PC-3 (cell line): ENCODE measurements around the gene GNPDA1. TPM values are rescaled to one million over a fixed set of nuclear protein-coding genes. Genes with fewer than 3 reads are reported as not detected.

ENCODE experiments used
- ATAC-seq: fragments of 200-7000 bp; cut with Tn5 transposase; 2 replicates; pipeline ENCODE4 v1.9.1; 2020; ENCODE audit warnings: mild to moderate bottlenecking, moderate library complexity
- BruUV-seq: library from RNA; stranded (reverse); fragments of 400-500 nt; replicated peaks from 2 replicates; lab custom pipeline; 2021; lab: Mats Ljungman, UMichigan
- CTCF ChIA-PET: fragments of 300-600 bp; sonication (Branson Sonifier 250); formaldehyde crosslinking; loops from one replicate; lab custom pipeline; 2022; ENCODE audit warnings: antibody characterized with exemption; lab: Charles Lee
- POLR2A ChIA-PET: fragments of 300-600 bp; sonication (Branson Sonifier 250); formaldehyde crosslinking; loops from one replicate; lab custom pipeline; 2022; ENCODE audit warnings: antibody characterized with exemption; ENCODE audit not compliant: unreplicated experiment; lab: Charles Lee
- DNase-seq: peaks from one replicate; pipeline ENCODE4 v3.0.0-alpha.2; 2015
- H2AFZ ChIP-seq: fragments of 300-600 bp; sonication (generic); 2 replicates; pipeline ENCODE4 v1.6.0; 2016; ENCODE audit warnings: antibody characterized with exemption, low read length
- H3F3A ChIP-seq: fragments of 300-600 bp; sonication (generic); one replicate; pipeline ENCODE4 v1.6.0; 2017; ENCODE audit warnings: antibody characterized with exemption, low read length, control low read depth, mild to moderate bottlenecking; ENCODE audit not compliant: unreplicated experiment
- H3K27ac ChIP-seq: fragments of 300-600 bp; sonication (generic); 2 replicates; pipeline ENCODE4 v1.5.1; 2016; ENCODE audit warnings: mild to moderate bottlenecking, low read length
- H3K27me3 ChIP-seq: fragments of 300-600 bp; sonication (generic); 2 replicates; pipeline ENCODE4 v1.6.1; 2016; ENCODE audit warnings: low read length, mixed read lengths
- H3K36me3 ChIP-seq: fragments of 300-600 bp; sonication (generic); 2 replicates; pipeline ENCODE4 v1.6.1; 2016; ENCODE audit warnings: low read depth, mixed run types, low read length, mixed read lengths
- H3K4me1 ChIP-seq: fragments of 300-600 bp; sonication (generic); 2 replicates; pipeline ENCODE4 v1.5.1; 2016; ENCODE audit warnings: low read length; ENCODE audit not compliant: insufficient read depth
- H3K4me2 ChIP-seq: fragments of 300-600 bp; sonication (generic); 2 replicates; pipeline ENCODE4 v1.6.0; 2016; ENCODE audit warnings: low read length
- H3K4me3 ChIP-seq: fragments of 300-600 bp; sonication (generic); 2 replicates; pipeline ENCODE4 v1.5.1; 2016; ENCODE audit warnings: mild to moderate bottlenecking, low read length, mixed read lengths
- H3K79me2 ChIP-seq: fragments of 300-600 bp; sonication (generic); 2 replicates; pipeline ENCODE4 v1.6.1; 2017; ENCODE audit warnings: low read length, mixed read lengths
- H3K9ac ChIP-seq: fragments of 300-600 bp; sonication (generic); 2 replicates; pipeline ENCODE4 v1.6.0; 2016; ENCODE audit warnings: mild to moderate bottlenecking, low read length
- H3K9me2 ChIP-seq: fragments of 300-600 bp; sonication (generic); replicated peaks from 2 replicates; pipeline ENCODE4 v1.6.1; 2016; ENCODE audit warnings: mixed run types, low read length, mixed read lengths
- H3K9me3 ChIP-seq: fragments of 300-600 bp; sonication (generic); 2 replicates; pipeline ENCODE4 v1.6.1; 2016; ENCODE audit warnings: low read length, mixed read lengths
- H4K20me1 ChIP-seq: fragments of 300-600 bp; sonication (generic); 2 replicates; pipeline ENCODE4 v1.6.1; 2016; ENCODE audit warnings: low read length, mixed read lengths
- EZH2 ChIP-seq: fragments of 300-600 bp; sonication (generic); IDR thresholded peaks from one replicate; pipeline ENCODE4 v1.6.1; 2017; ENCODE audit warnings: antibody characterized with exemption, mild to moderate bottlenecking, low read length; ENCODE audit not compliant: unreplicated experiment
- EZH2phosphoT487 ChIP-seq: fragments of 300-600 bp; sonication (generic); IDR thresholded peaks from 2 replicates; pipeline ENCODE4 v1.6.1; 2018; ENCODE audit warnings: mild to moderate bottlenecking, antibody characterized with exemption, low read length, borderline replicate concordance
- intact Hi-C: fragments of 100-400 bp; cut with micrococcal nuclease; formaldehyde crosslinking; loops from 2 replicates; pipeline ENCODE4 v1.9.0; 2023
- total RNA-seq: library from RNA; depleted of rRNA; stranded (reverse); fragments of >200 nt; gene quantifications from 2 replicates; pipeline ENCODE4 v1.2.3, GENCODE V29; 2014
- TF ChIP-seq, protein P1 (sequence below): fragments of 300-600 bp; sonication (generic); conservative IDR thresholded peaks from 2 replicates; pipeline ENCODE4 v1.5.1; 2017; ENCODE audit warnings: antibody characterized with exemption, low read depth, mild to moderate bottlenecking, low read length

Gene GNPDA1
- total RNA-seq, 1 experiment from 2014 or later: 34.7 TPM

DNA sequence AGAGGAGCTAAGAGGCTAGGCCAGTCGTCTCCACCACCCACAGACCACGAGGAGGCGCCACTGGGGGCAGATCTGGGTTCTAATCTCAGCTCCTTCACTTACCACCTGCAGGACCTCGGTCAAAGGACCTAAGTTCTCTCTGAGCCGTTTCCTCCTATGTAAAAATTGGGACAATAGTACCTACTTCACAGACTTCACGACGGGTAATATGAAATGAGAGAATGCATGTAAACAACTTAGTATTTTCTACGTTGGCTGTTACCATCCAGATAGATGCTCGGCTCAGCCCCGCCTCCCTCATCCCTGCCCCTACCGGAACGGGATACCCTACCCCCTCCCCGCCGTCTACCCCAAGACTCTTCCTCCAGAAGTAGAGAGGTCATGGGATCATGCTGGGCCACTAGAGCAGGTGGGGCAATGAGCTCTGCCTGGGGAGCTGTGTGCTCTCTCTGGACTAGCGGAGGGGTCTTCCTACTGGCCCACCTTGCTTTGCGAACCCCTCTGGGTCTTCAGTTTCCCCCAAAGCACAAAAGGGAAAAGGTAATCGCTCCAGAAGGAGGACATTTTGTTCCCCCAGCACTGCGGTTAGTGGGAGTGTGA, 541 bp downstream of the GNPDA1 start:
- DNase-seq (peak; percentile 44), ATAC-seq (peak; percentile 6)
- TF ChIP-seq, protein P1, sequence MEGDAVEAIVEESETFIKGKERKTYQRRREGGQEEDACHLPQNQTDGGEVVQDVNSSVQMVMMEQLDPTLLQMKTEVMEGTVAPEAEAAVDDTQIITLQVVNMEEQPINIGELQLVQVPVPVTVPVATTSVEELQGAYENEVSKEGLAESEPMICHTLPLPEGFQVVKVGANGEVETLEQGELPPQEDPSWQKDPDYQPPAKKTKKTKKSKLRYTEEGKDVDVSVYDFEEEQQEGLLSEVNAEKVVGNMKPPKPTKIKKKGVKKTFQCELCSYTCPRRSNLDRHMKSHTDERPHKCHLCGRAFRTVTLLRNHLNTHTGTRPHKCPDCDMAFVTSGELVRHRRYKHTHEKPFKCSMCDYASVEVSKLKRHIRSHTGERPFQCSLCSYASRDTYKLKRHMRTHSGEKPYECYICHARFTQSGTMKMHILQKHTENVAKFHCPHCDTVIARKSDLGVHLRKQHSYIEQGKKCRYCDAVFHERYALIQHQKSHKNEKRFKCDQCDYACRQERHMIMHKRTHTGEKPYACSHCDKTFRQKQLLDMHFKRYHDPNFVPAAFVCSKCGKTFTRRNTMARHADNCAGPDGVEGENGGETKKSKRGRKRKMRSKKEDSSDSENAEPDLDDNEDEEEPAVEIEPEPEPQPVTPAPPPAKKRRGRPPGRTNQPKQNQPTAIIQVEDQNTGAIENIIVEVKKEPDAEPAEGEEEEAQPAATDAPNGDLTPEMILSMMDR: peak; percentile 62
- no peak for TF ChIP-seq EZH2
- no peak for TF ChIP-seq EZH2phosphoT487
- Histone ChIP-seq H2AFZ (peak overlapping the region; percentile 83), H3K27me3 (no peaks in the 10 kb centered on the region), H3K4me3 (peak overlapping the region; percentile 88), H3K9ac (peak overlapping the region; percentile 69), H3K79me2 (peaks cover 13% of the 10 kb centered on the region), H3K9me2 (no peaks in the 10 kb centered on the region), H3F3A (no peaks in the 10 kb centered on the region), H4K20me1 (no peaks in the 10 kb centered on the region), H3K36me3 (no peaks in the 10 kb centered on the region), H3K4me2 (peak overlapping the region; percentile 99), H3K9me3 (no peaks in the 10 kb centered on the region), H3K4me1 (peaks cover 38% of the 10 kb centered on the region), H3K27ac (peak overlapping the region; percentile 15; the same call in 1 of the 2 replicates)
- CTCF ChIA-PET: interaction anchor here (0.5 to 1.9 kb wide), 4 partner anchors 13 to 131 kb away, joined by 4 to 10 read pairs (median 6); no protein-coding TSS in a partner anchor
- BruUV-seq: TSS peak; percentile 63
- POLR2A ChIA-PET: interaction anchor here (0.7 kb wide), 2 partner anchors 11 to 136 kb away, joined by 3 to 4 read pairs; no protein-coding TSS in a partner anchor
- intact Hi-C loops: loop anchor here (1.0 kb wide), 1 partner anchor 132 kb away; no protein-coding TSS in a partner anchor

DNA sequence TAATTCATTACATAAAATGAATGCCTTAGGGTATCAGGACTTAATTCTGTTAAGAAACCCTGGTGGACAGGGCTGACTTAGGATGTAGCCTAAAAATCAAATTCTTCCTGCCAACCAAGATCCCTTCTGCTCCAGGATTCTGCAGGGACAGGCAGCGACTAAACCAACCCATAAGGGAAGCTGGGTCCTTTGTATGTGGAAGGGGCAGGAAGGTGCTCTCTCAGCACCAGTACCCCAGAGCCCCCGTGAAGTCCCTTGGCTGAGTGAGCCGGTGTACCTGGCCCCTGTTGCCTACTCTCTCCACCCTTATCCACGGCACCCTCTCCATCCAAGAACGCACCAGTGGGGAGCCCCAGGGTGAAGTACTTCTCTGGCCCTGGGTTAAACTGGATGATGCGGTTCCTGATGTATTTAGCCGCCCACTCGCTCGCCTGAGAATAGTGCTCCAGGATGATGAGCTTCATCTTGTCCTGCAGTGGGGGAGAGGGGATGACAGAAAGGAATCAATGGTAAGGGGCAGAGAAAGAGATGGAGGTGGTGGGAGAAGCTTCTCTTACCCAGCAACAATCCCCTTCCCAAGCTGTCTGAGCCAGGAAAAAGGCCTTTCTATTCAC, 1.1 kb downstream of the GNPDA1 start:
- Histone ChIP-seq H3K79me2 (peaks cover 13% of the 10 kb centered on the region), H3K36me3 (no peaks in the 10 kb centered on the region), H3K9me2 (no peaks in the 10 kb centered on the region), H3K27ac (no peak overlapping the region), H3F3A (no peaks in the 10 kb centered on the region), H3K4me3 (peak overlapping the region; percentile 88; the same call in 1 of the 2 replicates), H2AFZ (no peak overlapping the region), H3K4me1 (peaks cover 35% of the 10 kb centered on the region), H3K9me3 (no peaks in the 10 kb centered on the region), H3K27me3 (no peaks in the 10 kb centered on the region), H4K20me1 (no peaks in the 10 kb centered on the region), H3K4me2 (peak overlapping the region; percentile 99), H3K9ac (no peak overlapping the region)
- intact Hi-C loops: loop anchor here (1.0 kb wide), 1 partner anchor 133 kb away; no protein-coding TSS in a partner anchor
- no peak for DNase-seq
- BruUV-seq: no TSS peak
- ChIA-PET CTCF (interaction anchor here (0.5 to 1.9 kb wide), 3 partner anchors 13 to 132 kb away, joined by 4 to 10 read pairs (median 9); no protein-coding TSS in a partner anchor), POLR2A (interaction anchor here (0.7 kb wide), 1 partner anchor 136 kb away, joined by 3 read pairs; no protein-coding TSS in a partner anchor)
- TF ChIP-seq EZH2 (no peak), EZH2phosphoT487 (no peak)
- no peak for ATAC-seq

DNA sequence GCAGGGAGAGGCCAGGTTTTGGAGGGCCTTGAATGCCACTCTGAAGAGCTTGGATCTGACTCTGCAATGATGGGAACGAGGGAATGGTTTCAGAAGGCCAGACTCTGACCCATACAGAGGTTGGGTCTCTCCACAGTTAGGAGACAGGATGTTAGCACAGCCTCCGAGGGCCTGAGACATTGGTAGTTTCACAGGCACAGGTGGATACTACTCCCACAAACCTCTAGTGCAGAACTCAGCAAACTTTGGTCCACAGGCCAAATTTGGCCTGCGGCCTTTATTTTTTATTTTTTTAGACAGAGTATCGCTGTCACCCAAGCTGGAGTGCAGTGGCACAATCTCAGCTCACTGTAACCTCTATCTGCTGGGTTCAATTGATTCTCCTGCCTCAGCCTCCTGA, 2.9 kb downstream of the GNPDA1 start:
- no peak for ATAC-seq
- DNase-seq: no peak
- H3K27me3 ChIP-seq: no peaks in the 10 kb centered on the region
- no peak overlapping the region for H2AFZ ChIP-seq
- H3F3A ChIP-seq: no peaks in the 10 kb centered on the region
- no peak overlapping the region for H3K9ac ChIP-seq
- H3K9me3 ChIP-seq: no peaks in the 10 kb centered on the region
- no peaks in the 10 kb centered on the region for H3K9me2 ChIP-seq
- no peaks in the 10 kb centered on the region; the same call in 1 of the 2 replicates for H3K36me3 ChIP-seq
- no peaks in the 10 kb centered on the region for H4K20me1 ChIP-seq
- peaks cover 19% of the 10 kb centered on the region for H3K4me1 ChIP-seq
- no TSS peak for BruUV-seq
- ChIA-PET CTCF (interaction anchor here (0.6 kb wide), 1 partner anchor 104 kb away, joined by 8 read pairs; no protein-coding TSS in a partner anchor), POLR2A (no interaction called here)
- H3K4me3 ChIP-seq: no peak overlapping the region
- TF ChIP-seq EZH2phosphoT487: no peak
- no peak for TF ChIP-seq EZH2
- TF ChIP-seq, protein P1: no peak
- intact Hi-C loops: no loop called here
- peaks cover 13% of the 10 kb centered on the region for H3K79me2 ChIP-seq
- no peak overlapping the region for H3K27ac ChIP-seq
- H3K4me2 ChIP-seq: no peak overlapping the region
